HepG2 (cell line): ENCODE results near the gene ARHGEF40. TPM values are rescaled to one million over a fixed set of nuclear protein-coding genes. Genes with fewer than 3 reads are reported as not detected.

ENCODE experiments used
- BCL6 ChIP-seq: IDR thresholded peaks from 2 replicates; pipeline ENCODE4 v1.6.1; 2016; ENCODE audit warnings: missing genetic modification reagents, missing compliant biosample characterization
- CREB3 ChIP-seq: sonication (generic); formaldehyde crosslinking; IDR thresholded peaks from 2 replicates; pipeline ENCODE4 v1.5.0; 2020; ENCODE audit warnings: missing genetic modification reagents
- GTF2F1 ChIP-seq: fragments of 150-350 bp; IDR thresholded peaks from 2 replicates; pipeline ENCODE4 v1.6.1; 2014; ENCODE audit warnings: low read length
- HHEX ChIP-seq: IDR thresholded peaks from 2 replicates; pipeline ENCODE4 v1.6.1; 2016; ENCODE audit warnings: control low read depth
- HOXA3 ChIP-seq: sonication (generic); formaldehyde crosslinking; IDR thresholded peaks from 2 replicates; pipeline ENCODE4 v1.5.0; 2020; ENCODE audit warnings: missing genetic modification reagents
- HOXA5 ChIP-seq: sonication (generic); formaldehyde crosslinking; IDR thresholded peaks from 2 replicates; pipeline ENCODE4 v1.4.0; 2020; ENCODE audit warnings: missing genetic modification reagents
- IRX3 ChIP-seq: sonication (generic); formaldehyde crosslinking; IDR thresholded peaks from 2 replicates; pipeline ENCODE4 v1.8.1; 2023; ENCODE audit warnings: mild to moderate bottlenecking, low read depth, missing genetic modification reagents, borderline replicate concordance
- JUND ChIP-seq: sonication (generic); formaldehyde crosslinking; IDR thresholded peaks from 2 replicates; pipeline ENCODE4 v1.8.0; 2022; ENCODE audit warnings: mild to moderate bottlenecking, missing genetic modification reagents
- KLF11 ChIP-seq: IDR thresholded peaks from 2 replicates; pipeline ENCODE4 v1.6.1; 2016; ENCODE audit warnings: missing compliant biosample characterization
- KMT2B ChIP-seq: IDR thresholded peaks from 2 replicates; pipeline ENCODE4 v1.6.1; 2016; ENCODE audit warnings: missing genetic modification reagents, missing compliant biosample characterization
- MEF2D ChIP-seq: sonication (generic); formaldehyde crosslinking; IDR thresholded peaks from 2 replicates; pipeline ENCODE4 v1.5.1; 2020; ENCODE audit warnings: mild to moderate bottlenecking, missing genetic modification reagents
- NCOA5 ChIP-seq: sonication (generic); formaldehyde crosslinking; IDR thresholded peaks from 2 replicates; pipeline ENCODE4 v1.4.0; 2020; ENCODE audit warnings: missing genetic modification reagents
- PAF1 ChIP-seq: IDR thresholded peaks from 2 replicates; pipeline ENCODE4 v1.6.1; 2016; ENCODE audit warnings: missing genetic modification reagents, missing compliant biosample characterization
- SP2 ChIP-seq: sonication (generic); formaldehyde crosslinking; IDR thresholded peaks from 2 replicates; pipeline ENCODE4 v1.5.1; 2020; ENCODE audit warnings: mild to moderate bottlenecking, missing genetic modification reagents
- ZBTB26 ChIP-seq: IDR thresholded peaks from 2 replicates; pipeline ENCODE4 v1.6.1; 2016; ENCODE audit warnings: missing compliant biosample characterization, missing genetic modification reagents, borderline replicate concordance
- ZFP36L2 ChIP-seq: sonication (generic); formaldehyde crosslinking; IDR thresholded peaks from 2 replicates; pipeline ENCODE4 v1.4.0; 2020; ENCODE audit warnings: missing genetic modification reagents
- ZFX ChIP-seq: sonication (generic); formaldehyde crosslinking; IDR thresholded peaks from 2 replicates; pipeline ENCODE4 v1.4.0; 2020; ENCODE audit warnings: mild to moderate bottlenecking, low read depth, missing genetic modification reagents, moderate library complexity
- ZNF230 ChIP-seq: sonication (generic); formaldehyde crosslinking; IDR thresholded peaks from 2 replicates; pipeline ENCODE4 v1.4.0; 2020; ENCODE audit warnings: mild to moderate bottlenecking, missing genetic modification reagents
- ZNF33A ChIP-seq: sonication (generic); formaldehyde crosslinking; IDR thresholded peaks from 2 replicates; pipeline ENCODE4 v1.5.1; 2020; ENCODE audit warnings: missing genetic modification reagents, mild to moderate bottlenecking, moderate library complexity, borderline replicate concordance
- ZNF430 ChIP-seq: sonication (generic); formaldehyde crosslinking; IDR thresholded peaks from 2 replicates; pipeline ENCODE4 v1.9.0; 2021; ENCODE audit warnings: mild to moderate bottlenecking, missing genetic modification reagents
- ZNF484 ChIP-seq: sonication (generic); formaldehyde crosslinking; IDR thresholded peaks from 2 replicates; pipeline ENCODE4 v1.5.1; 2020; ENCODE audit warnings: mild to moderate bottlenecking, low read depth, missing genetic modification reagents, borderline replicate concordance
- ZNF619 ChIP-seq: sonication (generic); formaldehyde crosslinking; IDR thresholded peaks from 2 replicates; pipeline ENCODE4 v1.4.0; 2020; ENCODE audit warnings: mild to moderate bottlenecking, missing genetic modification reagents
- ZNF660 ChIP-seq: sonication (generic); formaldehyde crosslinking; IDR thresholded peaks from 2 replicates; pipeline ENCODE4 v1.5.1; 2020; ENCODE audit warnings: mild to moderate bottlenecking, low read depth, missing genetic modification reagents, borderline replicate concordance
- ZZZ3 ChIP-seq: sonication (generic); formaldehyde crosslinking; IDR thresholded peaks from 2 replicates; pipeline ENCODE4 v1.4.0; 2020; ENCODE audit warnings: missing genetic modification reagents, mild to moderate bottlenecking, borderline replicate concordance
- polyA plus RNA-seq, 8 experiments: library from polyadenylated mRNA; depleted of rRNA in 3 of 8; stranded (reverse) in 7 of 8; unstranded in 1 of 8; fragments of >200 nt; fragmentation: Illumina TruSeq in 4 of 8; extraction: Trizol in 4 of 8; gene quantifications; 2 replicates each; pipeline versions ENCODE4 v1.2.1 to v1.2.3, GENCODE V29; 2011 to 2016; ENCODE audit warnings: low read depth in 4 of 8, missing spikeins in 1 of 8, mixed read lengths in 1 of 8; ENCODE audit not compliant: insufficient read depth in 1 of 8
- total RNA-seq, 5 experiments: library from RNA; depleted of rRNA; stranded (reverse); fragments of >200 nt; fragmentation: Illumina TruSeq; extraction: Trizol; gene quantifications; 2 replicates each; pipeline ENCODE4 v1.2.3, GENCODE V29; 2016; ENCODE audit warnings: low read depth in 1 of 5
- TF ChIP-seq, protein P1 (sequence below): sonication (generic); formaldehyde crosslinking; IDR thresholded peaks from 2 replicates; pipeline ENCODE4 v1.4.0; 2020; ENCODE audit warnings: missing genetic modification reagents, low read depth, mild to moderate bottlenecking, borderline replicate concordance
- TF ChIP-seq, protein P2 (sequence below): sonication (generic); formaldehyde crosslinking; conservative IDR thresholded peaks from 2 replicates; pipeline ENCODE4 v1.8.0; 2022; ENCODE audit warnings: missing genetic modification reagents
- TF ChIP-seq, protein P3 (sequence below): sonication (generic); formaldehyde crosslinking; IDR thresholded peaks from 2 replicates; pipeline ENCODE4 v1.4.0; 2020; ENCODE audit warnings: missing genetic modification reagents

The ARHGEF40 gene
- total and polyA plus RNA-seq, 2 of the 13 experiments (the other 11 are each of a cell fraction or from before 2014, with no cell fraction given), result 28.1 to 78.1 TPM

DNA sequence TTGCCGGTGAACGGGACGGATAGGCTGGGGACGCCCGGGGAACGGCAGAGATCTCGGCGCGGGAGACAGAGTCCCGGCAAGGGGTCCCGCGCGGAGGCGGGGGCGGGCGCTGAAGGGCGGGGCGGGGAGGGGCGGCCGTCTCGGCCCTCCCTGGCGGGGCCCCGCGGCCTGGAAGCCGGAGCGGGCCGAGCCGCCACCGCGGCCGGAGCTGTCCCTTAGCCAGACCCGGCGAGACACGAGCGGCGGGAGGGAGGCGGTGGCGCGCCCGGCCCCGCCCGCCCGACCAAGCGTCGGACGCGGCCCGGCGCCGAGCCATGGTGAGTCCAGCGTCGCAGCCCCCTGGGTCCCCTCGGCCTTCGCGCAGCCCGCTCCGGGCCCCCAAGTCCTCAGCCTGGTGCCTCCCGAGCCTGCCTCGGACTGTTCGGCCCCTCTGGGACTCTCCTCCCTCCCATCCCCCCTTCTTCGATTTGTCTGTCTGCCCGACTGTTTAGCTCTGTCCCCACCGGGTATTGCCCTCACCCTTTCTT, at the start of gene ARHGEF40 (continued):
- no peak for TF ChIP-seq ZNF33A
- no peak for TF ChIP-seq GTF2F1
- TF ChIP-seq ZZZ3 (CRISPR knock-in tag), result no peak
- TF ChIP-seq ZFP36L2, result no peak
- TF ChIP-seq BCL6 (CRISPR knock-in tag), result no peak
- no peak for TF ChIP-seq HOXA5 (CRISPR knock-in tag)
- peak; percentile 51 for TF ChIP-seq SP2 (CRISPR knock-in tag)
- no peak for TF ChIP-seq HHEX (CRISPR knock-in tag)
- TF ChIP-seq, protein P1, sequence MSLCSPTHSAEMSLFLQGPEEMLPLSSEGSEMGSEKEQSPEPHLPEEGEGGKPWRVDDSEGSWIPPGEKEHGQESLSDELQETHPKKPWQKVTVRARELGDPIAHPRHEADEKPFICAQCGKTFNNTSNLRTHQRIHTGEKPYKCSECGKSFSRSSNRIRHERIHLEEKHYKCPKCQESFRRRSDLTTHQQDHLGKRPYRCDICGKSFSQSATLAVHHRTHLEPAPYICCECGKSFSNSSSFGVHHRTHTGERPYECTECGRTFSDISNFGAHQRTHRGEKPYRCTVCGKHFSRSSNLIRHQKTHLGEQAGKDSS (CRISPR knock-in tag), result no peak
- no peak for TF ChIP-seq JUND (CRISPR knock-in tag)
- TF ChIP-seq KMT2B, result no peak; the same call in 1 of the 2 replicates
- no peak for TF ChIP-seq ZNF430 (CRISPR knock-in tag)
- TF ChIP-seq ZNF619 (CRISPR knock-in tag), result no peak
- no peak for TF ChIP-seq ZNF660 (CRISPR knock-in tag)
- TF ChIP-seq CREB3 (CRISPR knock-in tag), result no peak
- no peak for TF ChIP-seq NCOA5 (CRISPR knock-in tag)
- TF ChIP-seq IRX3 (CRISPR knock-in tag), result peak; percentile 34
- TF ChIP-seq, protein P2, sequence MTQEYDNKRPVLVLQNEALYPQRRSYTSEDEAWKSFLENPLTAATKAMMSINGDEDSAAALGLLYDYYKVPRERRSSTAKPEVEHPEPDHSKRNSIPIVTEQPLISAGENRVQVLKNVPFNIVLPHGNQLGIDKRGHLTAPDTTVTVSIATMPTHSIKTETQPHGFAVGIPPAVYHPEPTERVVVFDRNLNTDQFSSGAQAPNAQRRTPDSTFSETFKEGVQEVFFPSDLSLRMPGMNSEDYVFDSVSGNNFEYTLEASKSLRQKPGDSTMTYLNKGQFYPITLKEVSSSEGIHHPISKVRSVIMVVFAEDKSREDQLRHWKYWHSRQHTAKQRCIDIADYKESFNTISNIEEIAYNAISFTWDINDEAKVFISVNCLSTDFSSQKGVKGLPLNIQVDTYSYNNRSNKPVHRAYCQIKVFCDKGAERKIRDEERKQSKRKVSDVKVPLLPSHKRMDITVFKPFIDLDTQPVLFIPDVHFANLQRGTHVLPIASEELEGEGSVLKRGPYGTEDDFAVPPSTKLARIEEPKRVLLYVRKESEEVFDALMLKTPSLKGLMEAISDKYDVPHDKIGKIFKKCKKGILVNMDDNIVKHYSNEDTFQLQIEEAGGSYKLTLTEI (CRISPR knock-in tag), result no peak
- no peak for TF ChIP-seq PAF1 (CRISPR knock-in tag)
- 0 out of 2 replicates have a peak, but pooled peaks have one; percentile 18 for TF ChIP-seq KLF11 (CRISPR knock-in tag)
- no peak for TF ChIP-seq ZNF230 (CRISPR knock-in tag)
- TF ChIP-seq MEF2D (CRISPR knock-in tag), result no peak
- no peak for TF ChIP-seq HOXA3 (CRISPR knock-in tag)
- no peak for TF ChIP-seq ZBTB26
- TF ChIP-seq ZFX (CRISPR knock-in tag), result no peak; the same call in none of the 2 replicates
- TF ChIP-seq, protein P3, sequence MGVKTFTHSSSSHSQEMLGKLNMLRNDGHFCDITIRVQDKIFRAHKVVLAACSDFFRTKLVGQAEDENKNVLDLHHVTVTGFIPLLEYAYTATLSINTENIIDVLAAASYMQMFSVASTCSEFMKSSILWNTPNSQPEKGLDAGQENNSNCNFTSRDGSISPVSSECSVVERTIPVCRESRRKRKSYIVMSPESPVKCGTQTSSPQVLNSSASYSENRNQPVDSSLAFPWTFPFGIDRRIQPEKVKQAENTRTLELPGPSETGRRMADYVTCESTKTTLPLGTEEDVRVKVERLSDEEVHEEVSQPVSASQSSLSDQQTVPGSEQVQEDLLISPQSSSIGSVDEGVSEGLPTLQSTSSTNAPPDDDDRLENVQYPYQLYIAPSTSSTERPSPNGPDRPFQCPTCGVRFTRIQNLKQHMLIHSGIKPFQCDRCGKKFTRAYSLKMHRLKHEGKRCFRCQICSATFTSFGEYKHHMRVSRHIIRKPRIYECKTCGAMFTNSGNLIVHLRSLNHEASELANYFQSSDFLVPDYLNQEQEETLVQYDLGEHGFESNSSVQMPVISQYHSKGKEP (CRISPR knock-in tag), result no peak
- TF ChIP-seq ZNF484 (CRISPR knock-in tag), result no peak
